NOMO-1 (cell line): ENCODE measurements around the gene BLVRA.

Experiments used
- DNase-seq, 2 experiments: peaks; one replicate each; lab custom pipeline; 2025; ENCODE audit not compliant: unreplicated experiment in 2 of 2; lab: John Stamatoyannopoulos, UW

BLVRA gene

GRCh38 chr7:43855176-43855575, 96.7 kb downstream of the BLVRA start:
- DNase-seq: no peak

DNA sequence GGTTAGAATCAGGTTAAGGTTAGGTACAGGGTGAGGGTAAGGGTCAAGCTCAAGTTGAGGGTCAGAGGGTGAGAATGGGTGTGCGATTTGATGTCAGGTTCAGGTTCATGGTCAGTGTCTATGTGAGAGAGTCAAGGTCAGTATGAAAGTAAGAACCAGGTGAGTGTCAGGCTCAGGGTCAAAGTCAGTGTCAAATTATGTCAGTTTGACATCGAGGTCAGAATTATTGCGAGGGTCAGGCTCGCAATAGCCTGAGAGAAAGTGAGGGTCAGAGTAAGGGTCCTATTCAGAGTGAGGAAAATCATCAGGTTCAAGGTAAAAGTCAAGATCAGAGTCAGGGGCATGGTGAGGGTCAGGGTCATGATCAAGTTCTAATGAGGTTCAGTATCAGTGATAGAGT, 97.8 kb downstream of the BLVRA start:
- no peak for DNase-seq
